ENCODE data around the gene TNFRSF1B.

TNFRSF1B gene

DNA sequence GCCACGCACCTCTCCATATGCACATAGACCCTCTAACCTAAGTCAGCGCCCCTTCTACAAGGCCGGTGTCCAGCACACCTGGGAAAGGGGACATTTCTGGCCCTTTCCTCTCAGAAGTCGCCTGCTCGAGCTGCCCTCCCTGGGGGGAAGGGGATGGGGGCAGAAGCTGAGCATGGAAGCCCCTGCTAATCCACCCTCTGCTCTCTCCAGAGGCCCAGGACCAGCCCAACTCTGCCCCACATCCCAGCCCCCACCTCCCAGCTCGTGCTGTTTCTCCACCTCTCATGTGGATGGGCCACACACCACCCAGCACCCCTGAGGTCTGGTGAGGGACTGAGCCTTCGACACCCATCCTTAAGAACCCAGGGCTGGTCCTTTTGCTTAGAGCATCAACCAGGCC is 14.8 kb downstream of the TNFRSF1B start:
- no peak overlapping the region for H3K4me3 ChIP-seq (replicated peaks; ENCODE audit: low read depth, low read length)
- DNase-seq (ENCODE audit: low read depth): no peak
- TF ChIP-seq, protein P1, sequence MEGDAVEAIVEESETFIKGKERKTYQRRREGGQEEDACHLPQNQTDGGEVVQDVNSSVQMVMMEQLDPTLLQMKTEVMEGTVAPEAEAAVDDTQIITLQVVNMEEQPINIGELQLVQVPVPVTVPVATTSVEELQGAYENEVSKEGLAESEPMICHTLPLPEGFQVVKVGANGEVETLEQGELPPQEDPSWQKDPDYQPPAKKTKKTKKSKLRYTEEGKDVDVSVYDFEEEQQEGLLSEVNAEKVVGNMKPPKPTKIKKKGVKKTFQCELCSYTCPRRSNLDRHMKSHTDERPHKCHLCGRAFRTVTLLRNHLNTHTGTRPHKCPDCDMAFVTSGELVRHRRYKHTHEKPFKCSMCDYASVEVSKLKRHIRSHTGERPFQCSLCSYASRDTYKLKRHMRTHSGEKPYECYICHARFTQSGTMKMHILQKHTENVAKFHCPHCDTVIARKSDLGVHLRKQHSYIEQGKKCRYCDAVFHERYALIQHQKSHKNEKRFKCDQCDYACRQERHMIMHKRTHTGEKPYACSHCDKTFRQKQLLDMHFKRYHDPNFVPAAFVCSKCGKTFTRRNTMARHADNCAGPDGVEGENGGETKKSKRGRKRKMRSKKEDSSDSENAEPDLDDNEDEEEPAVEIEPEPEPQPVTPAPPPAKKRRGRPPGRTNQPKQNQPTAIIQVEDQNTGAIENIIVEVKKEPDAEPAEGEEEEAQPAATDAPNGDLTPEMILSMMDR (IDR thresholded peaks at IDR 0.05; ENCODE audit: low read length, missing control alignments): no peak

GRCh38 chr1:12182410-12182984 is 15.7 kb downstream of the TNFRSF1B start:
- TF ChIP-seq, protein P1 (IDR thresholded peaks at IDR 0.05; ENCODE audit: low read length, missing control alignments): no peak
- peak; percentile 46 for DNase-seq (ENCODE audit: low read depth)
- no peak overlapping the region for H3K4me3 ChIP-seq (replicated peaks; ENCODE audit: low read depth, low read length)

GRCh38 chr1:12183095-12183794 is 16.5 kb downstream of the TNFRSF1B start:
- H3K4me3 ChIP-seq (replicated peaks; ENCODE audit: low read depth, low read length): no peak overlapping the region
- TF ChIP-seq, protein P1 (IDR thresholded peaks at IDR 0.05; ENCODE audit: low read length, missing control alignments): no peak
- no peak for DNase-seq (ENCODE audit: low read depth)

GRCh38 chr1:12184008-12184681 is 17.4 kb downstream of the TNFRSF1B start:
- DNase-seq (ENCODE audit: low read depth): peak; percentile 95
- TF ChIP-seq, protein P1 (IDR thresholded peaks at IDR 0.05; ENCODE audit: low read length, missing control alignments): peak; percentile 39
- H3K4me3 ChIP-seq (replicated peaks; ENCODE audit: low read depth, low read length): no peak overlapping the region

GRCh38 chr1:12185036-12185917 is 18.5 kb downstream of the TNFRSF1B start:
- DNase-seq (ENCODE audit: low read depth): no peak
- TF ChIP-seq, protein P1 (IDR thresholded peaks at IDR 0.05; ENCODE audit: low read length, missing control alignments): no peak
- no peak overlapping the region for H3K4me3 ChIP-seq (replicated peaks; ENCODE audit: low read depth, low read length)

GRCh38 chr1:12185918-12186678 is 19.3 kb downstream of the TNFRSF1B start:
- no peak overlapping the region for H3K4me3 ChIP-seq (replicated peaks; ENCODE audit: low read depth, low read length)
- TF ChIP-seq, protein P1 (IDR thresholded peaks at IDR 0.05; ENCODE audit: low read length, missing control alignments): no peak
- DNase-seq (ENCODE audit: low read depth): no peak
